Sigmoid colon (tissue), 7 donors: Measurements from ENCODE around the gene NF2. TPM values are rescaled to one million over a fixed set of nuclear protein-coding genes. Genes with fewer than 3 reads are reported as not detected.

ENCODE experiments used
- DNase-seq: peaks from one replicate; pipeline ENCODE4 v3.0.0-alpha.2; 2019
- H3K27ac ChIP-seq, 4 donors: fragments of 200-600 bp; sonication (generic); one replicate each; pipeline ENCODE4 v1.5.1; 2016 to 2019; ENCODE audit warnings: mild to moderate bottlenecking in 1 of 4
- H3K27me3 ChIP-seq, 3 donors: fragments of 200-600 bp; sonication (generic); one replicate each; pipeline ENCODE4 v1.5.1; 2019; ENCODE audit warnings: mild to moderate bottlenecking in 1 of 3
- H3K36me3 ChIP-seq, 4 donors: fragments of 200-600 bp; sonication (generic); one replicate each; pipeline ENCODE4 v1.5.1; 2016 to 2019
- H3K4me1 ChIP-seq, 4 donors: fragments of 200-600 bp; sonication (generic); one replicate each; pipeline ENCODE4 v1.5.1; 2017 to 2019
- H3K4me3 ChIP-seq, 4 donors: fragments of 200-600 bp; sonication (generic); one replicate each; pipeline ENCODE4 v1.5.1; 2017 to 2019; ENCODE audit warnings: mild to moderate bottlenecking in 2 of 4, moderate library complexity in 1 of 4
- H3K9me3 ChIP-seq, 4 donors: fragments of 200-600 bp in 3 of 4; sonication (generic) in 3 of 4; one replicate each; pipeline versions ENCODE4 v1.5.1 to v1.6.1; 2013 to 2019
- CTCF ChIP-seq, 4 experiments: fragments of 450-650 bp in 3 of 4; fragments of 200-600 bp in 1 of 4; IDR thresholded peaks; one replicate each; pipeline ENCODE4 v1.5.1; 2016 to 2019; ENCODE audit warnings: antibody characterized with exemption in 4 of 4, mild to moderate bottlenecking in 3 of 4, moderate library complexity in 2 of 4
- EP300 ChIP-seq, 4 donors: sonication (generic); formaldehyde crosslinking; IDR thresholded peaks; one replicate each; pipeline ENCODE4 v1.6.1; 2017; ENCODE audit warnings: antibody characterized with exemption in 4 of 4
- POLR2A ChIP-seq, 2 donors: fragments of 450-650 bp; IDR thresholded peaks; one replicate each; pipeline ENCODE4 v1.6.1; 2016; ENCODE audit warnings: antibody characterized with exemption in 2 of 2, mild to moderate bottlenecking in 2 of 2, moderate library complexity in 2 of 2
- POLR2AphosphoS5 ChIP-seq, 4 donors: sonication (generic); formaldehyde crosslinking; IDR thresholded peaks; one replicate each; pipeline ENCODE4 v1.6.1; 2017; ENCODE audit warnings: antibody characterized with exemption in 4 of 4
- WGBS, 2 donors: extraction: QIAGEN DNeasy Blood & Tissue Kit; methylation state at CpG; one replicate each; pipeline ENCODE4 v1.1.7; 2013; 5-methylcytosine and 5-hydroxymethylcytosine counted together
- intact Hi-C: fragments of 100-400 bp; cut with DNase I; formaldehyde crosslinking; loops from one replicate; pipeline ENCODE4 v1.15.1; 2023
- polyA plus RNA-seq, 3 donors: library from polyadenylated mRNA; stranded (reverse); fragments of 200-250 nt; gene quantifications; one replicate each; pipeline ENCODE4 v1.2.3, GENCODE V29; 2013
- total RNA-seq, 4 donors: library from RNA; depleted of rRNA; stranded (reverse); fragments of >200 nt; gene quantifications; one replicate each; pipeline ENCODE4 v1.1.0, GENCODE V29; 2016
- donor health status: healthy with polysubstance abuse.
- donor health status: Bipolar disorder and iron deficiency.
- donor health status: healthy.

The NF2 gene
- total and polyA plus RNA-seq, 7 donors, result 3.6 to 34.3 (median 18.7) TPM

- H3K4me1 ChIP-seq, result peaks cover 0 to 19% (median 15%) of the 10 kb centered on the region in 4 donors
- TF ChIP-seq POLR2AphosphoS5 (IDR thresholded peaks at IDR 0.05) (no peak), CTCF (IDR thresholded peaks at IDR 0.05) (no peak), EP300 (IDR thresholded peaks at IDR 0.05) (no peak), POLR2A (IDR thresholded peaks at IDR 0.05) (no peak)
- H3K27ac ChIP-seq, result no peak overlapping the region
- no peaks in the 10 kb centered on the region for H3K36me3 ChIP-seq
- DNase-seq, result no peak
- H3K4me3 ChIP-seq, result no peak overlapping the region
- WGBS, 2 donors, result 64 to 69% methylated on average over 13 of the region's 13 CpGs
- intact Hi-C loops, result no loop called here
- peaks cover 10 to 38% (median 28%) of the 10 kb centered on the region in 3 donors for H3K27me3 ChIP-seq
- no peaks in the 10 kb centered on the region for H3K9me3 ChIP-seq
Measured at GRCh38 chr22:29715240-29715639, 111.8 kb downstream of the NF2 start.

- no peak for DNase-seq
- TF ChIP-seq POLR2A (IDR thresholded peaks at IDR 0.05), result no peak
- no peak for TF ChIP-seq POLR2AphosphoS5 (IDR thresholded peaks at IDR 0.05)
- no peak for TF ChIP-seq EP300 (IDR thresholded peaks at IDR 0.05)
- Histone ChIP-seq H3K4me3 (no peak overlapping the region), H3K4me1 (peaks cover 0 to 19% (median 17%) of the 10 kb centered on the region in 4 donors), H3K9me3 (no peaks in the 10 kb centered on the region), H3K27ac (no peak overlapping the region), H3K27me3 (peaks cover 15 to 42% (median 33%) of the 10 kb centered on the region in 3 donors), H3K36me3 (no peaks in the 10 kb centered on the region)
- intact Hi-C loops, result no loop called here
- 50 to 71% methylated on average over 5 of the region's 5 CpGs for WGBS, 2 donors
Measured at GRCh38 chr22:29715705-29716104, 112.3 kb downstream of the NF2 start.

GRCh38 chr22:29716814-29717545 is 113.5 kb downstream of the NF2 start:
- no peaks in the 10 kb centered on the region for H3K36me3 ChIP-seq
- DNase-seq, result no peak
- H3K4me3 ChIP-seq, result no peak overlapping the region
- H3K27me3 ChIP-seq, result peaks cover 23 to 55% (median 43%) of the 10 kb centered on the region in 3 donors
- intact Hi-C loops, result no loop called here
- 63 to 70% methylated on average over 16 of the region's 16 CpGs for WGBS, 2 donors
- no peak overlapping the region for H3K27ac ChIP-seq
- peaks cover 0 to 16% (median 11%) of the 10 kb centered on the region in 4 donors for H3K4me1 ChIP-seq
- no peaks in the 10 kb centered on the region for H3K9me3 ChIP-seq
- TF ChIP-seq CTCF (IDR thresholded peaks at IDR 0.05) (no peak), EP300 (IDR thresholded peaks at IDR 0.05) (no peak), POLR2A (IDR thresholded peaks at IDR 0.05) (no peak), POLR2AphosphoS5 (IDR thresholded peaks at IDR 0.05) (no peak)

- no peaks in the 10 kb centered on the region for H3K9me3 ChIP-seq
- DNase-seq, result no peak
- H3K27me3 ChIP-seq, result peaks cover 23 to 59% (median 47%) of the 10 kb centered on the region in 3 donors
- H3K4me1 ChIP-seq, result peaks cover 0 to 16% (median 11%) of the 10 kb centered on the region in 4 donors
- intact Hi-C loops, result no loop called here
- no peak overlapping the region for H3K4me3 ChIP-seq
- no peak overlapping the region for H3K27ac ChIP-seq
- H3K36me3 ChIP-seq, result no peaks in the 10 kb centered on the region
- 89 to 91% methylated on average over 11 of the region's 11 CpGs for WGBS, 2 donors
- TF ChIP-seq CTCF (IDR thresholded peaks at IDR 0.05) (no peak), POLR2AphosphoS5 (IDR thresholded peaks at IDR 0.05) (no peak), EP300 (IDR thresholded peaks at IDR 0.05) (no peak), POLR2A (IDR thresholded peaks at IDR 0.05) (no peak)
Measured at GRCh38 chr22:29717789-29718188, 114.4 kb downstream of the NF2 start.

- peaks cover 23 to 63% (median 47%) of the 10 kb centered on the region in 3 donors for H3K27me3 ChIP-seq
- no peak for TF ChIP-seq POLR2A (IDR thresholded peaks at IDR 0.05)
- TF ChIP-seq POLR2AphosphoS5 (IDR thresholded peaks at IDR 0.05), result no peak
- no peak for TF ChIP-seq CTCF (IDR thresholded peaks at IDR 0.05)
- TF ChIP-seq EP300 (IDR thresholded peaks at IDR 0.05), result no peak
- H3K36me3 ChIP-seq, result no peaks in the 10 kb centered on the region
- peaks cover 0 to 16% (median 11%) of the 10 kb centered on the region in 4 donors for H3K4me1 ChIP-seq
- H3K4me3 ChIP-seq, result peak overlapping the region in 3 of 4 donors; percentile 11 to 40 (median 20)
- WGBS, 2 donors, result 30 to 42% methylated on average over 24 of the region's 24 CpGs
- H3K9me3 ChIP-seq, result no peaks in the 10 kb centered on the region
- no peak overlapping the region for H3K27ac ChIP-seq
- intact Hi-C loops, result no loop called here
- DNase-seq, result no peak
Measured at GRCh38 chr22:29718949-29719898, 115.8 kb downstream of the NF2 start.
